ENCODE results near the gene CYP1A2. TPM values are rescaled to one million over a fixed set of nuclear protein-coding genes. Genes with fewer than 3 reads are reported as not detected.

The CYP1A2 gene
- polyA plus RNA-seq, 1 of the 3 experiments (the other 2 are of a cell fraction): not detected

GRCh38 chr15:74773329-74773728, 24.7 kb downstream of the CYP1A2 start:
- H4K20me1 ChIP-seq (ENCODE audit: insufficient read depth): no peaks in the 10 kb centered on the region
- H3K9me2 ChIP-seq: no peaks in the 10 kb centered on the region
- no peaks in the 10 kb centered on the region for H3K79me2 ChIP-seq (ENCODE audit: insufficient read depth)
- no peak overlapping the region for H3K4me3 ChIP-seq (ENCODE audit: low read depth in 2 of 2, low read length in 1 of 2)
- ChIA-PET CTCF (interaction anchor here (0.9 to 24.3 kb wide), 10 partner anchors 7 to 176 kb away, joined by 3 to 1109 read pairs (median 42); partner anchors contain the start of genes CLK3, CSK and ULK3), POLR2A (no interaction called here)
- no peak overlapping the region for H2AFZ ChIP-seq (ENCODE audit: low read depth)
- peaks cover 8% of the 10 kb centered on the region; the same call in 1 of the 2 replicates for H3K27me3 ChIP-seq (ENCODE audit: insufficient read depth)
- TF ChIP-seq EP300 (IDR thresholded peaks at IDR 0.05; ENCODE audit: borderline replicate concordance in 1 of 2, low read depth in 1 of 2, low read length in 1 of 2) (no peak), NFIC (IDR thresholded peaks at IDR 0.05; ENCODE audit: borderline replicate concordance) (no peak), ELF1 (IDR thresholded peaks at IDR 0.05) (no peak), YY1 (IDR thresholded peaks at IDR 0.05; ENCODE audit: low read depth) (no peak), ZBTB33 (IDR thresholded peaks at IDR 0.05; ENCODE audit: borderline replicate concordance, low read depth) (no peak)
- H3K4me1 ChIP-seq (ENCODE audit: control insufficient read depth in 1 of 2, insufficient read depth in 2 of 2, low read depth in 1 of 2, low read length in 1 of 2): peaks cover 0 to 18% of the 10 kb centered on the region in 2 experiments; a peak in 2 of 4 replicates
- H3K27ac ChIP-seq (ENCODE audit: low read depth in 2 of 2, low read length in 1 of 2): no peak overlapping the region
- no peaks in the 10 kb centered on the region for H3K9me3 ChIP-seq
- no peak for DNase-seq
- no peak overlapping the region for H3K4me2 ChIP-seq
- no peaks in the 10 kb centered on the region for H3K36me3 ChIP-seq (replicated peaks in 1 of 2; ENCODE audit: control insufficient read depth in 1 of 2, insufficient read depth in 2 of 2, low read length in 1 of 2)
- H3F3A ChIP-seq (replicated peaks; ENCODE audit: insufficient read depth): peaks cover 3% of the 10 kb centered on the region
- H3K9ac ChIP-seq: no peak overlapping the region
- WGBS (ENCODE audit: low lambda C conversion rate): 85% methylated on average over 5 of the region's 5 CpGs

- Histone ChIP-seq H3K79me2 (ENCODE audit: insufficient read depth) (no peaks in the 10 kb centered on the region), H3K4me2 (no peak overlapping the region), H3K27me3 (ENCODE audit: insufficient read depth) (peaks cover 8% of the 10 kb centered on the region; the same call in 1 of the 2 replicates), H4K20me1 (ENCODE audit: insufficient read depth) (no peaks in the 10 kb centered on the region), H3F3A (replicated peaks; ENCODE audit: insufficient read depth) (peaks cover 3% of the 10 kb centered on the region), H3K4me3 (ENCODE audit: low read depth in 2 of 2, low read length in 1 of 2) (no peak overlapping the region), H3K9me3 (no peaks in the 10 kb centered on the region), H2AFZ (ENCODE audit: low read depth) (no peak overlapping the region), H3K27ac (ENCODE audit: low read depth in 2 of 2, low read length in 1 of 2) (no peak overlapping the region), H3K9ac (no peak overlapping the region), H3K36me3 (replicated peaks in 1 of 2; ENCODE audit: control insufficient read depth in 1 of 2, insufficient read depth in 2 of 2, low read length in 1 of 2) (no peaks in the 10 kb centered on the region), H3K9me2 (no peaks in the 10 kb centered on the region), H3K4me1 (ENCODE audit: control insufficient read depth in 1 of 2, insufficient read depth in 2 of 2, low read depth in 1 of 2, low read length in 1 of 2) (peaks cover 0 to 15% of the 10 kb centered on the region in 2 experiments; a peak in 2 of 4 replicates)
- DNase-seq: no peak
- 39% methylated on average over 3 of the region's 5 CpGs for WGBS (ENCODE audit: low lambda C conversion rate)
- TF ChIP-seq JUND (IDR thresholded peaks at IDR 0.05) (no peak), SMC3 (IDR thresholded peaks at IDR 0.05; ENCODE audit: low read depth, low read length) (no peak), MXI1 (IDR thresholded peaks at IDR 0.05; ENCODE audit: low read depth, low read length) (no peak), FOXM1 (IDR thresholded peaks at IDR 0.05; ENCODE audit: low read depth) (no peak), YY1 (IDR thresholded peaks at IDR 0.05; ENCODE audit: low read depth) (no peak)
- ChIA-PET POLR2A (no interaction called here), CTCF (interaction anchor here (0.9 to 24.3 kb wide), 9 partner anchors 7 to 175 kb away, joined by 3 to 1109 read pairs (median 11); partner anchors contain the start of genes CLK3, CSK and ULK3)
Measured at GRCh38 chr15:74773731-74774252, 25.1 kb downstream of the CYP1A2 start.

- Histone ChIP-seq H3K36me3 (replicated peaks in 1 of 2; ENCODE audit: control insufficient read depth in 1 of 2, insufficient read depth in 2 of 2, low read length in 1 of 2) (no peaks in the 10 kb centered on the region), H3K27me3 (ENCODE audit: insufficient read depth) (peaks cover 2% of the 10 kb centered on the region; the same call in 1 of the 2 replicates), H3K9ac (no peak overlapping the region), H2AFZ (ENCODE audit: low read depth) (no peak overlapping the region), H3K79me2 (ENCODE audit: insufficient read depth) (no peaks in the 10 kb centered on the region), H4K20me1 (ENCODE audit: insufficient read depth) (no peaks in the 10 kb centered on the region), H3K4me1 (ENCODE audit: control insufficient read depth in 1 of 2, insufficient read depth in 2 of 2, low read depth in 1 of 2, low read length in 1 of 2) (peaks cover 0 to 16% of the 10 kb centered on the region in 2 experiments; a peak in 2 of 4 replicates), H3F3A (replicated peaks; ENCODE audit: insufficient read depth) (peaks cover 3% of the 10 kb centered on the region), H3K27ac (ENCODE audit: low read depth in 2 of 2, low read length in 1 of 2) (no peak overlapping the region), H3K9me3 (no peaks in the 10 kb centered on the region), H3K4me3 (ENCODE audit: low read depth in 2 of 2, low read length in 1 of 2) (no peak overlapping the region), H3K9me2 (no peaks in the 10 kb centered on the region), H3K4me2 (no peak overlapping the region)
- CTCF ChIA-PET: interaction anchor here (0.6 to 24.3 kb wide), 5 partner anchors 25 to 174 kb away, joined by 3 to 1109 read pairs (median 11); partner anchors contain the start of genes CLK3 and LMAN1L
- POLR2A ChIA-PET: no interaction called here
- no peak for DNase-seq
- WGBS (ENCODE audit: low lambda C conversion rate): 58% methylated on average over 5 of the region's 5 CpGs
- TF ChIP-seq MXI1 (IDR thresholded peaks at IDR 0.05; ENCODE audit: low read depth, low read length) (no peak), FOSL2 (IDR thresholded peaks at IDR 0.05; ENCODE audit: borderline replicate concordance, low read depth) (no peak), YY1 (IDR thresholded peaks at IDR 0.05; ENCODE audit: low read depth) (no peak), GABPA (IDR thresholded peaks at IDR 0.05; ENCODE audit: low read depth) (no peak), GATA2 (CRISPR knock-in tag; IDR thresholded peaks at IDR 0.05) (no peak), FOXM1 (IDR thresholded peaks at IDR 0.05; ENCODE audit: low read depth) (no peak), ELF1 (IDR thresholded peaks at IDR 0.05) (no peak), EP300 (IDR thresholded peaks at IDR 0.05; ENCODE audit: borderline replicate concordance in 1 of 2, low read depth in 1 of 2, low read length in 1 of 2) (no peak), TEAD4 (IDR thresholded peaks at IDR 0.05; ENCODE audit: borderline replicate concordance, insufficient read depth) (no peak), RAD21 (IDR thresholded peaks at IDR 0.05; ENCODE audit: low read length) (no peak), RFX5 (IDR thresholded peaks at IDR 0.05; ENCODE audit: low read length) (no peak), CTCF (IDR thresholded peaks at IDR 0.05) (no peak)
- TF ChIP-seq, protein P1, sequence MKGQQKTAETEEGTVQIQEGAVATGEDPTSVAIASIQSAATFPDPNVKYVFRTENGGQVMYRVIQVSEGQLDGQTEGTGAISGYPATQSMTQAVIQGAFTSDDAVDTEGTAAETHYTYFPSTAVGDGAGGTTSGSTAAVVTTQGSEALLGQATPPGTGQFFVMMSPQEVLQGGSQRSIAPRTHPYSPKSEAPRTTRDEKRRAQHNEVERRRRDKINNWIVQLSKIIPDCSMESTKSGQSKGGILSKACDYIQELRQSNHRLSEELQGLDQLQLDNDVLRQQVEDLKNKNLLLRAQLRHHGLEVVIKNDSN (IDR thresholded peaks at IDR 0.05; ENCODE audit: borderline replicate concordance, low read depth): no peak
Measured at GRCh38 chr15:74775132-74775562, 26.5 kb downstream of the CYP1A2 start.

All from SK-N-SH (cell line).